Inflammatory macrophage treated with lipopolysaccharide for 1 hour (primary cell): Measurements from ENCODE around the gene TEX101.

ENCODE experiments used
- DNase-seq, 2 donors: peaks; one replicate each; pipeline ENCODE4 v3.0.0-alpha.2; 2020 to 2022

Gene TEX101

DNA sequence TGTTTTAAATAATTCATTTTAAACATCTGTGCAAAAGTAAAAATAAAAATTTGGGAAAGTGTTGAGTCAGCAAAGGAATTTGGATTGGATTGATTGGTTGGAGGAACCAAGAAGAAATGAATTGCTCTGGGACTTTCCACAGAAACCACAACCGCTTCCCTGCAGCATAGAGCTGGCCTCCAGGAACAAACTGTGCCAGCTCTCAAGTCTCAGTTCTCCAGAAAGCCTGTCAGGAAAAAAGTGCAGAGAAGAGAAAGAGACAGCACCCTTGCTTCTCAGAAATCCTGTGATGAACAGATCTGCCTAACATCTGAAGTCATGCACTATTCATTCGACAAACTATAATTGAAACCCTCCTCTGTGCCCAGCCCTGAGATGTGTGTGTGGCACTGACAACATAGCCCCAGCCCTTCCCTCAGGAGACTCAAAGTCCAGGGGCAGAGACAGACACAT, 35.9 kb downstream of the TEX101 start:
- peak; percentile 69 to 71 for DNase-seq

DNA sequence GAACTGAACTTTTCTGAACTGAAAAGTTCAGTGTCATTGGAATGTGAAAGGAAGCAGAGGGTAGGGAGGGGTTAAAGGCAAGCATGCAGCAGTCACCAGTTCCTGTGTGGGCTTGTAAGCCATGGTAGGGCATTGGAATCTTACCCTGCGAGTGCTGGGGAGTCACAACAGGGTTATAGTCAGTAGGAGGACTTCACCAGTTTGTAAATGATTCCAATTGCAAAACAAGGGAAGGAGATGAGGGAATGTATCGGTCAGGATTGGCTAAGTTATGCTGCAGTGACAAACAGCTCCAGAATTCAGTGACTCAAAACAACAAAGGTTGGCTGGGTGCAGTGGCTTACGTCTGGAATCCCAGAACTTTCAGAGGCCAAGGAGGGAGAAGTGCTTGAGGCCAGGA, 37.9 kb downstream of the TEX101 start:
- peak in 1 of 2 donors; percentile 63 for DNase-seq

DNA sequence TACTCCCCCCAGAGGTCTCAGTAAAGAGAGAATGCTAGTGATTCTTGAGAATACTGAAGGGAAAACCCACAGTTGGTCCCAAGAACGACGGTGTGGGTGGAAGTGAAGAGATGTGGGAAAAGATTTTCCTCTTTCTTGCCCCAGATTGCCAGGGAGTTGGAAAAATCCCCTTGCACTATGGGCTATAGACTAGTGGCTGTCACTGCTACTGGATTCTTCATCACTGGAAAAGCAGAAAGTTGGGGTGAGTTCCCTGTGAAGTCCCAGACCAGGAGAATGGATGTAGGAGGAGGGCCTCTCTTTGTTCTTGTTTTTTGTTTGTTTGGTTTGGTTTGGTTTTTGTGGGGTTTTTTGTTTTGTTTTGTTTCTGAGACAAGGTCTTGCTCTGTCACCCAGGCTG, 39.3 kb downstream of the TEX101 start:
- DNase-seq, result peak; percentile 63 to 94

DNA sequence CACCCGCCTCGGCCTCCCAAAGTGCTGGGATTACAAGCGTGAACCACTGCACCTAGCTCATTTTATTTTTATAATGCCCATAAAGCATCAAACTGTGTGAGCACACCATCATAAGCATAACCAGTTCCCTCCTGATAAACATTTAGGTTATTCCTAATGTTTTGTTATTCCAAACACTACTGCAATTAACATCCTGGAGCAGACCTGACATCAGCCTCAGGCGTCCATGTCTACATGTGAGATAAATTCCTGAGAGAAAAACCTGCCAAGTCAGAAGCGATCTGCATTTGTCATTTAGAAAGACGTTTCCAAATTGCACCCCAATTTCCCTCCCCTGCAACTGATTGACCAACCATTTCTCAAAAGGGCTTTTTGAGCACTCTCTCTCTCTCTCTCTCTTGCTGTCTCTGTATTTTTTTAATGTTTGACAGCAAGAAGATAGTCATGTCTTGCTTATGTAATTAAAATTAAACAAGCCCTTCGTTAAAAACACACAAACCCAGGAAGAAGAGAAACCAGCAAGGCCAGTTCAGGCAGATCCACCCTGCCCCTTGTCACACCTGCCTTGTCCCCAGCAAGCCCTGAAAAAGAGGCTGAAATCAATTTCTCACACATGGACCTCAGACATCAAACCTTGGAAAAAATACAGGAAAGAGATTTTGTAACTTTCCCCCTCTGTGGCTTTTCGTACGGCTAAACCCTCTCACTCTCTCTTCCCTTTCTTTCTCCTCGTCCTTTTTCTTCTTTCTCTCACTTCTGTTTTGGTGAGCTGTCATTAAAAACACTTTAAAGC, 40.8 kb downstream of the TEX101 start:
- peak; percentile 27 to 29 for DNase-seq

DNA sequence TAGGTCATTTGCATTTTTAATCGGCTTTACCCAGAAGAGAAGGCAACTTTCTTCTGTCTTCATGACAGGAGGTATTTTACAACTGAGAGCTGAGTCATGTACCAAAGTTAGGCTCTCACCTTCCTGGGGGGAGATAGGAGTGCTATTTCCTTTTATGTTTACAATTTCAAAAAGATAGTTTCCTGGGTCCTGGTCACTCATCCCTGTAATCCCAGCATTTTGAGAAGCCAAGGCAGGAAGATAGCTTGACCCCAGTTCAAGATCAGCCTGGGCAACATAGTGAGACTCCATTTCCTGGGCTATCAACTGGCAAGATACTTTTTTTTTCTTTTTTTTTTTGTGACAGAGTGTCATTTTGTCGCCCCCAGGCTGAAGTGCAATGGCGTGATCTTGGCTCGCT, 43.1 kb downstream of the TEX101 start:
- DNase-seq, result no peak

DNA sequence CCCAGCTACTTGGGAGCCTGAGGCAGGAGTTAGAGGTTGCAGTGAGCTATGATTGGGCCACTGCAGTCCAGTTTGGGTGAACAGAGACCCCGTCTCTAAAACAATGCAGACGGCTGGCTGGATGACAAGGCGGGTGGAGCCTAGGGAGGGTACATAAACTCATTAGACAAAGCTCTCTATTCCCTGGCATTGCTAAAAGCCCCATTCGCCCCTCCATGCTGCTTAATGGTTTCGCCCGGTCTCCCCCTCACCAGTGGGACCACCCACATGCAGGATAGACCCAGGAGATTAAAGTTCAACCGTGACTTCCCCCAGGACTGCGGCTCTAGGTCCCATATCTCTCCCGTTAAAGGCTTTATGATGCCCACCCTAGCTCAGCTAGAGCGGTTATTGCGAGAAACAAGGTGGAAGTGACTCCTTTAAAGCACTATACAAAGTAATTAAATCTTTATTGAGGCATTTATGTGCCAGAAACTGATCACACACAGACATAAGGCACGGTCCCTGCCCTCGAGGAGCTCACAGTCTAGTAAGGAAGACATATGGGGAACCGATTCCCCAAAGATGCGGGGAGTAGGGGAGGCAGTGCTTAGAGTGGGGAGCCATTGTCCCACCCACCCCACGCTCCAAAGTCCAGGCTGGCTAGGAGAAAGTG, 45.8 kb downstream of the TEX101 start:
- DNase-seq, result no peak

DNA sequence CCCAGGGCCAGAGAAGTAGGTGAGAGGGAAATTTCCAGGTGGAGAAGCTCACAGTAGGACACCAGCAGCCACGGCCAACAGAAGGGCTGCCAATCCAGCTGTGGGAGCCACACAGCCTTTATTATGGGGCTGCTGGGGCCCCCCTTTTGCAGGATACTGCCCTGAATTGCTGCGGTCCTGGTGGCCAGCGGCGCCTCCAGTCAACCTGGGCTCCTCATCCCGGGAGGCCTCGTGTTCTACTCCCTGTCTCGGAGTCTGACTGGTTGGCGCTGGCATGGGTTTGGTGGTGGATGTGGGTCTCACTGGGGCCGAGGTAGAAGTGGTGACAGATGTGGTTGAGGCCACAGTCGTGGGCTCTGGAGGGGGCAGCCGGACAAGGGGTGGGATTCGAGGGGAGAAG, 46.6 kb downstream of the TEX101 start:
- no peak for DNase-seq

DNA sequence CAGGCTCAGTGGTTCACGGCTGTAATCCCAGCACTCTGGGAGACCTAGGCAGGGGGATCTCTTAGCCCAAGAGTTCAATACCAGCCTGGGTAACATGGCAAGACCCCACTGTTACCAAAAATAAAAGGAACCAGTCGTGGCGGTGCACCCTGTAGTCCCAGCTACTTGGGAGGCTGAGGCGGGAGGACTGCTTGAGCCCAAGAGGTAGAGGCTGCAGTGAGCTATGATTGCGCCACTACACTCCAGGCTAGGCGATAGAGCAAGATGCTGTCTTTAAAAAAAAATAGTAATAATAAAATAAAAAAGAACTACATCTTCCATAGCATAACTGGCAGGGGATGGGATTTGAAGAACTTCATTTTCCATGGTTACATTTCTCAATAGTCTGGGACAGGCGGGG, 47.7 kb downstream of the TEX101 start:
- no peak for DNase-seq

DNA sequence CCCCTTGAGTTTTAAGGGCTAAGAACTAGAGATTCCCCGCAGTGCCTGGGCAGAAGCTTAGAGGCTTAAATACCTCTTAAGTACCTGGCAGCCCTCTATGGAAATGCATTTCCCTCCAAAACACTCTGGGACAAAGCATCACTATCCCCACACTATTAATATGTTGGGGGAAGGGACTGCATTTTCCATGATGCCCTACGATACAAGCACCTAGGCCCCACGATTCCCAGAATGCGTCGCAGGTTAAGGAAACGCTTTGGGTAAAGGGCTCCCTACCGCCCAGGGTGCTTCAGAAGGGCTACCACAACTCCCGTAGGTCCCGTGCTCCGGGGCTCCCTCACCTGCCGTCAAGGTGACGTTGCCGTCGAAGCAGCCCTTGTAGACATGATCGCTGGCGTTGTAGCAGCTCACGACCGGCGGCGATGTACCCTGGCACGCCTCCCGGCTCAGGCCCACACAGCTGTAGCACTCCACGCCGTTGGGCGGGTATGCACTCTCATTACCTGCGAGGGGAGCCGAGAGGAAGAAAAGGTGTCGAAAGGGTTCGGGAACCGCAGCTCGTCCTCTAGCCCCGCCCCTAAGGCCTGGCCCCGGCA, 48.2 kb downstream of the TEX101 start:
- DNase-seq, result no peak

DNA sequence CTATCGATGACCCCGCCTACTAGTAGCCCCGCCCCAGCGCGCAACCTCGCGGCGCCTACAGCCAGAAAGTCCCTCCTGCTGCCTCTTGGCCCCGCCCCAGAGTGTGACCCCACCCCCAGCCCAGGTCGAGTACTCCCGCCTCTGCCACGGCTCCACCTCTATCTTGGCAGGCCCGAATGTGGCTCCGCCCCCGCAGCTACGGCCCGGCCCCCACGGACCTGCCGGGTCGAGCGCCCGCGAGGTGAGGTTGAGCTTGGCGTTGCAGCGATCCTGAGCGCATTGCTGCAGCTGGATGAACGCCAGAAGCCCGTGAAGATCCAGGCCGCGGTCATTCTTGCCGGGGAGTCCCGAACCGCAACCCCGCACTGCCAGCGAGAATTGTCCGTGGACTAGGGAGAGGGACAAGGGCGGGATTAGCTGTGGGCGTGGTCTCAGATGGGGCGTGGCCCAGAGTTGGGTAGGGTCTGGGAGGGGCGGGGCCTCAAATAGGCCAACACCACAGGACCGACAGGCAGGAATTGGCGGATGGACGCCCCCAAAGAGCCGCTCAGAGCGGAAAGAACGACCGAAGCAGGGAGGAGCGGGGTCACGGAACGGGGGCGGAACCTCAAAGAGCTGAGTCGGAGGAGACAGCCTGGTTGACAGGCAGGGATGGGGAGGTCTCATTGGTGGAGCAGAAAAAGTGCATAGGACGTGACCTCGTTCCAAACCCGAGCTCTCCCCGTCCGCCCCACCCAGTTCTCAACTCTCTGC, 48.9 kb downstream of the TEX101 start:
- peak; percentile 94 to 96 for DNase-seq

DNA sequence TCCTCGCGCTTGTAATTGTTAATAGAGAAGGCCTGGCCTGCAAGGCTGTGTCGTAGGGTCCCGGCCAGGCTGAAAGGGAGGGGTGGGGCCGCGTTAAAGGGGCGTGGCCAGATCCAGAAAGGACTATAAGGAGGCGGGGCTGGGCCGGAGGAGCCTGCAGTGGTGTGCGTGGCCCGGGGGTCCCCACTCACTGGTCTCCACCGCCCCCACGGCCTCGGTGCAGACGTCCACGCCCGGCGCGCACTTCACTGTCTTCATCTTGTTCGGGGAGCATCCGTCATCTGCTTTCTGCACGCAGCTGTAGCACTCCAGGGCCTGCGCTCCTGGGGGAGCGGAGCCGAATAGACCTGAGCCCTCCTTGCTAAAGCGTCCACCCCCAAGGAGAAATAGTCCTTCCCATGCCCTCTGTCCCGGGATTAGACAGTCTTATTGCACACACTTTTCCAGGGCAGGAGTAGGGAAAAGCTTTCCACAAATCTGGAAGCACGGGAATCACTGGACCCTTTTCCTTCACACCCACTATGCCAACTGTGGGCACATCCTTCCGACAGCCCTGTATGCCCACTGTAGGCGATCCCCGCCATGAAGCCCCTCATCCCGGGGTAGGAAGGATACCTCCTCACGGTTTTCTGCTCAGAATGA, 49.6 kb downstream of the TEX101 start:
- no peak for DNase-seq

DNA sequence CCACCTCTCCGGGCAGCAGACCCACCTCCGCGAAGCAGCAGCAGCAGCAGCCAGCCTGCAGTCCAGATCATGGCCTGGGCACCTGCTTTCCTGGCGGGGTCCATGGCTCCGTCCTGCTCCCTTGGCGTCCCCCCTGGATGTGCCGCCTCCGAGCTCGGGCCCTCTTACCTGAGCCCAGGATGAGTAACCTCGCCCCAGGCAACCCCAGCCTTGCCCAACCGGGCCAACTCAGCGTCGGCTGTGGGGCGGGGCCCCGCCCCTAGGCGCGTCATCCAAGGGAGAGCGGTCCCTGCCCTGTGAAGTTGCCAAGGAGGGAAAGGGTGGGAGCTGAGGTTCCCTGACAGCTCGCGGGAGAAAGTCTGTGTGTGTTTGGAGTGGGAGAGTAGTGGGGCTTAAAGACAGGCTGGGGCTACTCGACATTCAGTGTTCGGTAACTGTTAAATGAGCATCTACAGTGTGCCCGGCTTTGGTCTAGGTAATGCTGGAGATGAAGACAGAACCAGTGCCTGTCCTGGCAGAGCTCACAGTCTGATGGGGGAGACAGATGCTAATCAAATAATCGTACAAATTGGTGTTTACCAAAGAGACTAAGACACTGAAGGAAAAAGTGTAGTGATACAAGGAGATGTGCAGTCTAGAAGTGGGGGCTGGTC, 50.9 kb downstream of the TEX101 start, which contains the start of gene LYPD3:
Gene LYPD3, minus strand, starts transcription at position 141 of the 653 bp plus-strand sequence. Its CDS starts 37 bp downstream, at position 104.
- DNase-seq, result peak; percentile 47 to 69

DNA sequence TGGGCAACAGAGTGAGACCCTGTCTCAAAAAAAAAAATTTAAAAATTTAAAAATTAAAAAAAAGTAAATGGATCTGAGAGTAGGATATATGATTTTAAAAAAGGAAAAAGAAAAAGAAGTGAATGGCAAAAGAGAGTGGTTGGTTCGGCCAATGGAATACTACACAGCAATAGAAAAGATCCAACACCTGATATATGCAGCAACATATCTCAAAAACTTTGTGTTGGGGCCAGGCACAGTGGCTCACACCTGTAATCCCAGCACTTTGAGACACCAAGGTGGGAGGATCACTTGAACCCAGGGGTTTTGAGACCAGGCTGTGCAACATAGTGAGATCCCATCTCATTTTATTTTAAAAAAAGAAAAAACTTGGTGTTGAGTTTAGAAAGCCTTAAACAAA, 52.1 kb downstream of the TEX101 start:
- DNase-seq, result no peak

DNA sequence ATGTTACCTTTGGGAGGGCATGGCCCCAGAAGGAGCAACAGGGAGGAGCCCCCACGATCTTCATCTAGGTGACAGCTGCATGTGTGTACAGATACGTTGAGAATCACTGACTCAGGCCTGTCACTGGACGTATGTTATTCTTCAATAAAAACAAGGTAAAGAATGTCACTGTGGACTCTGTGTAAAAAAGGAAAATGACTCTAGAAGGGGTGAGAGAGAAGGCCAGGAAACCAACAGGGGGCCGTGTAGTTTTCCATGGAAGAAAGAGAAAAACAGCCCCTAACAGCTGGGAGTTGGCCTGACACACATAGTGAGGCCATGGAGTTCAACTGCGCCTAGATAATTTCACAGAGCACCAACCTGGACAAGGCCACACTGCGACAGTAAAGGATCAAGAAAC, 52.6 kb downstream of the TEX101 start:
- DNase-seq, result no peak

DNA sequence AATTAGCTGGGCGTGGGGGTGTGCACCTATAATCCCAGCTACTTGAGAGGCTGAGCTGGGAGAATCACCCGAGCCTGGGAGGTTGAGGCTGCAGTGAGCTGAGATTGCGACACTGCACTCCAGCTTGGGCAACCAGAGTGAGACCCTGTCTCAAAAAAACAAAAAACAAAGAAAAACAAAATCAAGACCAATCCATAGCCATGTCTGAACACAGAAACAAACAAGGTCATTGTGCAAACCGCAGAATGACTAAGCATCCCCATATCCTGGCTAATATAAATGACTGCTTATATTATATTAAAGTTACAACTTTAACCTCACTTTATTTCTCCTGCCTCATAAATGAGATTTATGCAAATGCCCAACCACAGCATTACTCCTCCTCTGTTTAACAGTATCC, 53.0 kb downstream of the TEX101 start:
- peak in 1 of 2 donors; percentile 41 for DNase-seq
